MM.1S (cell line): ENCODE measurements around the gene LDLRAP1.

Experiments
- DNase-seq: peaks from one replicate; pipeline ENCODE4 v3.0.0-alpha.2; 2015
- H2AFZ ChIP-seq: fragments of 300-600 bp; sonication (generic); 2 replicates; pipeline ENCODE4 v1.6.0; 2016; ENCODE audit warnings: antibody characterized with exemption, low read length
- H3F3A ChIP-seq: fragments of 300-600 bp; sonication (generic); 2 replicates; pipeline ENCODE4 v1.6.1; 2016; ENCODE audit warnings: mild to moderate bottlenecking, antibody characterized with exemption, low read length, moderate library complexity, mixed read lengths; ENCODE audit not compliant: insufficient read depth
- H3K27ac ChIP-seq: fragments of 300-600 bp; sonication (generic); 2 replicates; pipeline ENCODE4 v1.5.1; 2016; ENCODE audit warnings: mild to moderate bottlenecking, low read length
- H3K27me3 ChIP-seq: fragments of 300-600 bp; sonication (generic); replicated peaks from 2 replicates; pipeline ENCODE4 v1.6.0; 2016; ENCODE audit warnings: low read length; ENCODE audit not compliant: insufficient read depth
- H3K36me3 ChIP-seq: fragments of 300-600 bp; sonication (generic); replicated peaks from 2 replicates; pipeline ENCODE4 v1.6.1; 2016; ENCODE audit warnings: mild to moderate bottlenecking, low read length, mixed read lengths; ENCODE audit not compliant: insufficient read depth
- H3K4me1 ChIP-seq: fragments of 300-600 bp; sonication (generic); 2 replicates; pipeline ENCODE4 v1.6.1; 2016; ENCODE audit warnings: low read length, mixed read lengths
- H3K4me2 ChIP-seq: fragments of 300-600 bp; sonication (generic); 2 replicates; pipeline ENCODE4 v1.6.0; 2016; ENCODE audit warnings: low read depth, low read length
- H3K4me3 ChIP-seq: fragments of 300-600 bp; sonication (generic); 2 replicates; pipeline ENCODE4 v1.5.1; 2016; ENCODE audit warnings: low read length, mixed read lengths
- H3K79me2 ChIP-seq: fragments of 300-600 bp; sonication (generic); 2 replicates; pipeline ENCODE4 v1.6.1; 2016; ENCODE audit warnings: mixed run types, low read length, mixed read lengths
- H3K9ac ChIP-seq: fragments of 300-600 bp; sonication (generic); 2 replicates; pipeline ENCODE4 v1.6.1; 2016; ENCODE audit warnings: low read length, mixed read lengths
- H3K9me2 ChIP-seq: fragments of 300-600 bp; sonication (generic); replicated peaks from 2 replicates; pipeline ENCODE4 v1.6.1; 2016; ENCODE audit warnings: mild to moderate bottlenecking, low read length, mixed read lengths; ENCODE audit not compliant: insufficient read depth
- H3K9me3 ChIP-seq: fragments of 300-600 bp; sonication (generic); replicated peaks from 2 replicates; pipeline ENCODE4 v1.6.1; 2016; ENCODE audit warnings: mild to moderate bottlenecking, low read length, mixed read lengths; ENCODE audit not compliant: insufficient read depth
- H4K20me1 ChIP-seq: fragments of 300-600 bp; sonication (generic); 2 replicates; pipeline ENCODE4 v1.6.1; 2016; ENCODE audit warnings: mild to moderate bottlenecking, low read length, moderate library complexity, mixed read lengths; ENCODE audit not compliant: insufficient read depth
- EZH2 ChIP-seq: fragments of 300-600 bp; sonication (generic); optimal IDR thresholded peaks from 2 replicates; pipeline ENCODE3; 2017; ENCODE audit warnings: low read depth, mild to moderate bottlenecking, antibody characterized with exemption, low read length, mixed read lengths
- EZH2phosphoT487 ChIP-seq: fragments of 300-600 bp; sonication (generic); IDR thresholded peaks from 2 replicates; pipeline ENCODE4 v1.6.1; 2018; ENCODE audit warnings: antibody characterized with exemption, low read length
- TF ChIP-seq, protein P1 (sequence below): fragments of 300-600 bp; sonication (generic); IDR thresholded peaks from 2 replicates; pipeline ENCODE4 v1.5.1; 2016; ENCODE audit warnings: antibody characterized with exemption, low read length, mixed read lengths

LDLRAP1 gene

DNA sequence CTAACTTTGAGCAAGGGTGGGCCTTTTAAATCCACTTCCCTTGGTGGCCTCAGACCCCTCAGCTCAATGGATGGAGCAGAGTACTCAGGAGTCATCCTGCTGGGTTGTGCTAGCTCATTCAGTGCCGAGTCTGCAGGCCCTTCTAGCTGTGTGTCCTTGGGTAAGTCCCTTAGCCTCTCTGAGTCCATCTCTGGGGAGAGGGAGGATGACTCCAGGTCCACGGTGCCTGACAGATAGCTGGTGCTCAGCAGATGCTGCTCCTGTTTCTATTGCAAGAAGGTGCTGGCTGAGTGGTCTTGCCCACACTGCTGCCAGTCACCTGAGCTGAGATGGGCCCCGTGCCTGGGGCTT is 11.0 kb downstream of the LDLRAP1 start:
- H3K4me3 ChIP-seq: no peak overlapping the region
- H3K9me2 ChIP-seq: no peaks in the 10 kb centered on the region
- no peak overlapping the region for H3K27ac ChIP-seq
- H3F3A ChIP-seq: peaks cover 8% of the 10 kb centered on the region; the same call in 1 of the 2 replicates
- H3K9me3 ChIP-seq: no peaks in the 10 kb centered on the region
- H4K20me1 ChIP-seq: no peaks in the 10 kb centered on the region; the same call in 1 of the 2 replicates
- no peak for DNase-seq
- H3K36me3 ChIP-seq: peaks cover 15% of the 10 kb centered on the region
- no peaks in the 10 kb centered on the region for H3K27me3 ChIP-seq
- H3K4me2 ChIP-seq: no peak overlapping the region
- no peak overlapping the region for H3K9ac ChIP-seq
- peaks cover 62% of the 10 kb centered on the region for H3K4me1 ChIP-seq
- no peak overlapping the region for H2AFZ ChIP-seq
- TF ChIP-seq EZH2: no peak
- TF ChIP-seq, protein P1, sequence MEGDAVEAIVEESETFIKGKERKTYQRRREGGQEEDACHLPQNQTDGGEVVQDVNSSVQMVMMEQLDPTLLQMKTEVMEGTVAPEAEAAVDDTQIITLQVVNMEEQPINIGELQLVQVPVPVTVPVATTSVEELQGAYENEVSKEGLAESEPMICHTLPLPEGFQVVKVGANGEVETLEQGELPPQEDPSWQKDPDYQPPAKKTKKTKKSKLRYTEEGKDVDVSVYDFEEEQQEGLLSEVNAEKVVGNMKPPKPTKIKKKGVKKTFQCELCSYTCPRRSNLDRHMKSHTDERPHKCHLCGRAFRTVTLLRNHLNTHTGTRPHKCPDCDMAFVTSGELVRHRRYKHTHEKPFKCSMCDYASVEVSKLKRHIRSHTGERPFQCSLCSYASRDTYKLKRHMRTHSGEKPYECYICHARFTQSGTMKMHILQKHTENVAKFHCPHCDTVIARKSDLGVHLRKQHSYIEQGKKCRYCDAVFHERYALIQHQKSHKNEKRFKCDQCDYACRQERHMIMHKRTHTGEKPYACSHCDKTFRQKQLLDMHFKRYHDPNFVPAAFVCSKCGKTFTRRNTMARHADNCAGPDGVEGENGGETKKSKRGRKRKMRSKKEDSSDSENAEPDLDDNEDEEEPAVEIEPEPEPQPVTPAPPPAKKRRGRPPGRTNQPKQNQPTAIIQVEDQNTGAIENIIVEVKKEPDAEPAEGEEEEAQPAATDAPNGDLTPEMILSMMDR: no peak
- no peak for TF ChIP-seq EZH2phosphoT487
- H3K79me2 ChIP-seq: peaks cover 96% of the 10 kb centered on the region

DNA sequence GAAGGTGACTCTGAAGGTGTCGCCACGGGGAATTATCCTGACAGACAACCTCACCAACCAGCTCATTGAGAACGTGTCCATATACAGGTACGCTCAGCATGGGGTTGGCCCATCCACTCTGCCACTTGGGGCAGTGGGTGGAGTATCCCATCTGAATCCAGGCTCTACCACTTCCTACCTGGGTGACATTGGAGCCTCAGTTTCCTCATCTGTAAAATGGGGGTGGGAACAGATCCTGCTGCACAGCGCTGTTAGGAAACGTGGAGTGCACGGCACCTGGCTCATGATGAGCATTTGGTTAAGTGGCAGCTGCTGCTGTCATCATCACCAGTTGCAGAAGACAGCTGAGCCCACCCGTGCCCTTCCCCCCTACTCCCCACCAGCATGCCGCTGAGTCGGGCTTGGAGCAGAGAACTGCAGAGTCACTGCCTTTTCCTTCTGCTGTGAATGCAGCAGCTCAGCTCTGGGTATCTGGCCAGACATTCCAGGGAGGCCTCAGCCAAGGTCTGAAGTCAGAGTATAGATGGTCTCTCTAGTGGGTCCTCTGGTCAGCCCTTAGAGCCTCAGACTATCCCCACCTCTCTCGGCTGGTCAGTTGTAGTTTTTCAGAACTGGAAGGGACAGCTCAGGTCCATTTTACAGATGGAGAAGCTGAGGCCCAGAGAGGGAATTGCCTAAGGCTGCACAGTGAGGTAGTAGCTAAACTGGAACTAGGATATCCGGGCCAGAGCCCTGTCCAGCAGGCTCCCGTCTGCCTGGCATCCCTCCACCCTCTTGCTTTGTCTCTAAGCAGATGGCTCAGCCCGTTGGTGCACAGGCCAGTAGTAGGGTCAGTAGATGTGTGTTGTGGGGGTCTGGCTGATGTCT is 11.7 kb downstream of the LDLRAP1 start:
- H3K4me1 ChIP-seq: peaks cover 66% of the 10 kb centered on the region
- H4K20me1 ChIP-seq: no peaks in the 10 kb centered on the region; the same call in 1 of the 2 replicates
- H3K27ac ChIP-seq: no peak overlapping the region
- H3K4me3 ChIP-seq: no peak overlapping the region
- no peaks in the 10 kb centered on the region for H3K9me2 ChIP-seq
- no peak overlapping the region for H3K9ac ChIP-seq
- H3K27me3 ChIP-seq: no peaks in the 10 kb centered on the region
- peaks cover 100% of the 10 kb centered on the region for H3K79me2 ChIP-seq
- TF ChIP-seq, protein P1: no peak
- TF ChIP-seq EZH2phosphoT487: no peak
- no peak for TF ChIP-seq EZH2
- H3K9me3 ChIP-seq: no peaks in the 10 kb centered on the region
- H3F3A ChIP-seq: peaks cover 6% of the 10 kb centered on the region; the same call in 1 of the 2 replicates
- H3K36me3 ChIP-seq: peaks cover 18% of the 10 kb centered on the region
- no peak overlapping the region for H2AFZ ChIP-seq
- no peak overlapping the region for H3K4me2 ChIP-seq
- no peak for DNase-seq

DNA sequence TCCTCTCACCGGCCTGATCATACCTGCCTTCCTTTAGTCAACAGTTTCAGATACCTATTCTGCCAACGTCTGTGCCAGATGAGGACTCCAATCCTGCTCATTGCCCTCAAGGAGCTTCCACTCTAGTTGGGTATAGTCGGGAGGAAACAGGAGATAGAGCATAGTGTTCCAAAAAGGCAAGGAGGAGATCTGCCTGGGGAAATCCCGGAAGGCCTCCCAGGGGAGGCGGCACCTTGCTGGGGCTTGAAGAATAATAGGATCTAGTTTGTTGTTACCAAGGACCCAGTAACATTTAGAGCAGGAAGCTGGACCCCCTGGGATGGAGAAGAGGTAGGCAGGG is 12.3 kb downstream of the LDLRAP1 start:
- DNase-seq: no peak
- peaks cover 8% of the 10 kb centered on the region for H3F3A ChIP-seq
- no peak overlapping the region for H3K9ac ChIP-seq
- H3K27ac ChIP-seq: no peak overlapping the region
- no peaks in the 10 kb centered on the region for H3K9me2 ChIP-seq
- H3K9me3 ChIP-seq: no peaks in the 10 kb centered on the region
- no peaks in the 10 kb centered on the region; the same call in 1 of the 2 replicates for H4K20me1 ChIP-seq
- no peak overlapping the region for H3K4me3 ChIP-seq
- H3K4me2 ChIP-seq: no peak overlapping the region
- H3K79me2 ChIP-seq: peaks cover 100% of the 10 kb centered on the region
- H3K36me3 ChIP-seq: peaks cover 18% of the 10 kb centered on the region
- TF ChIP-seq EZH2 (no peak), EZH2phosphoT487 (no peak)
- TF ChIP-seq, protein P1: no peak
- no peak overlapping the region for H2AFZ ChIP-seq
- H3K4me1 ChIP-seq: peaks cover 66% of the 10 kb centered on the region
- H3K27me3 ChIP-seq: no peaks in the 10 kb centered on the region
